Upper lobe of left lung (tissue), 4 donors: ENCODE results near the gene FAM83F.

Source experiments
- POLR2A ChIP-seq, 4 donors: fragments of 450-650 bp; IDR thresholded peaks; one replicate each; pipeline ENCODE4 v1.5.1; 2016 to 2017; ENCODE audit warnings: antibody characterized with exemption in 4 of 4, mild to moderate bottlenecking in 2 of 4
- POLR2AphosphoS5 ChIP-seq, 2 donors: sonication (generic); formaldehyde crosslinking; IDR thresholded peaks; one replicate each; pipeline ENCODE4 v1.5.1; 2017; ENCODE audit warnings: antibody characterized with exemption in 2 of 2
- TF ChIP-seq, protein P1 (sequence below), 6 experiments: fragments of 450-650 bp in 4 of 6; fragments of 200-600 bp in 2 of 6; sonication (generic) in 2 of 6; IDR thresholded peaks; one replicate each; pipeline ENCODE4 v1.5.1; 2016 to 2019; ENCODE audit warnings: antibody characterized with exemption in 6 of 6

DNA sequence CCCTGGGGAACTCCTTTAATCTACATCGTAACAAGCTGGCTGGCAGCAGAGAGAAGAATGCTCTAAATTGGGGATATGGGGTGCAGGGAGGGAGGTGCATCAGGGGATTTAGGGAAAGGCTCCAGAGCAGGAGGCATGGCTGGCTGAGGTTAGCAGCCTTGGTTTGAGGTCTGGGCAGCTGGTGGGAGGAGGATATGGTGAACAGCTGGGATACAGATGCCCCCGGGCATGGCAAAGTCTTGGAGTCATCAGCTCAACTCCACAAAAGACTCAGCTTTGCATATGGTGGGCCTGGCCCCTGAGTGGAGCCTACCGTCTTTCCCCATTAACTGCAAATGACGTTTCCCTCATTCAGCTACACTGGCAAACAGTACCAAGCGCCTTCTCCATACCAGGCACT lies 5.4 kb downstream of the FAM83F start:
- TF ChIP-seq, protein P1, sequence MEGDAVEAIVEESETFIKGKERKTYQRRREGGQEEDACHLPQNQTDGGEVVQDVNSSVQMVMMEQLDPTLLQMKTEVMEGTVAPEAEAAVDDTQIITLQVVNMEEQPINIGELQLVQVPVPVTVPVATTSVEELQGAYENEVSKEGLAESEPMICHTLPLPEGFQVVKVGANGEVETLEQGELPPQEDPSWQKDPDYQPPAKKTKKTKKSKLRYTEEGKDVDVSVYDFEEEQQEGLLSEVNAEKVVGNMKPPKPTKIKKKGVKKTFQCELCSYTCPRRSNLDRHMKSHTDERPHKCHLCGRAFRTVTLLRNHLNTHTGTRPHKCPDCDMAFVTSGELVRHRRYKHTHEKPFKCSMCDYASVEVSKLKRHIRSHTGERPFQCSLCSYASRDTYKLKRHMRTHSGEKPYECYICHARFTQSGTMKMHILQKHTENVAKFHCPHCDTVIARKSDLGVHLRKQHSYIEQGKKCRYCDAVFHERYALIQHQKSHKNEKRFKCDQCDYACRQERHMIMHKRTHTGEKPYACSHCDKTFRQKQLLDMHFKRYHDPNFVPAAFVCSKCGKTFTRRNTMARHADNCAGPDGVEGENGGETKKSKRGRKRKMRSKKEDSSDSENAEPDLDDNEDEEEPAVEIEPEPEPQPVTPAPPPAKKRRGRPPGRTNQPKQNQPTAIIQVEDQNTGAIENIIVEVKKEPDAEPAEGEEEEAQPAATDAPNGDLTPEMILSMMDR (IDR thresholded peaks at IDR 0.05) = no peak
- TF ChIP-seq POLR2AphosphoS5 (IDR thresholded peaks at IDR 0.05) (no peak), POLR2A (IDR thresholded peaks at IDR 0.05) (no peak)
